ENCODE results near the gene SLC36A3.
"Not testable (repeated sequence)": the region's sequence is repeated elsewhere in the genome, so short reads cannot be mapped to it uniquely, and the experiment has no call there.

DNA sequence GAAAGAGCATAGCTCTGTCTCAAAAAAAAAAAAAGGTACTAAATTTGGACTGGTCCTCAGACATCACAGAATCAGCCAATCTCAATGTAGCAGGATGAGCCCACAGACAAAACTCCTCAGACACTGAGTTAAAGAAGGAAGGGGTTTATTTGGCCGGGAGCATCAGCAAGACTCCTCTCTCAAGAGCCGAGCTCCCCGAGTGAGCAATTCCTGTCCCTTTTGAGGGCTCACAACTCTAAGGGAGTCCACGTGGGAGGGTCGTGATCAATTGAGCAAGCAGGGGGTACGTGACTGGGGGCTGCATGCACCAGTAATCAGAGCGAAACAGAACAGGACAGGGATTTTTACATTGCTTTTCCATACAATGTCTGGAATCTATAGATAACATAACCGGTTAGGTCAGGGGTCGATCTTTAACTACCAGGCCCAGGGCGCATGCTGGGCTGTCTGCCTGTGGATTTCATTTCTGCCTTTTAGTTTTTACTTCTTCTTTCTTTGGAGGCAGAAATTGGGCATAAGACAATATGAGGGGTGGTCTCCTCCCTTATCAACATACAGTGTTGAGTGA, 63.2 kb downstream of the SLC36A3 start:
- TF ChIP-seq, protein P1, sequence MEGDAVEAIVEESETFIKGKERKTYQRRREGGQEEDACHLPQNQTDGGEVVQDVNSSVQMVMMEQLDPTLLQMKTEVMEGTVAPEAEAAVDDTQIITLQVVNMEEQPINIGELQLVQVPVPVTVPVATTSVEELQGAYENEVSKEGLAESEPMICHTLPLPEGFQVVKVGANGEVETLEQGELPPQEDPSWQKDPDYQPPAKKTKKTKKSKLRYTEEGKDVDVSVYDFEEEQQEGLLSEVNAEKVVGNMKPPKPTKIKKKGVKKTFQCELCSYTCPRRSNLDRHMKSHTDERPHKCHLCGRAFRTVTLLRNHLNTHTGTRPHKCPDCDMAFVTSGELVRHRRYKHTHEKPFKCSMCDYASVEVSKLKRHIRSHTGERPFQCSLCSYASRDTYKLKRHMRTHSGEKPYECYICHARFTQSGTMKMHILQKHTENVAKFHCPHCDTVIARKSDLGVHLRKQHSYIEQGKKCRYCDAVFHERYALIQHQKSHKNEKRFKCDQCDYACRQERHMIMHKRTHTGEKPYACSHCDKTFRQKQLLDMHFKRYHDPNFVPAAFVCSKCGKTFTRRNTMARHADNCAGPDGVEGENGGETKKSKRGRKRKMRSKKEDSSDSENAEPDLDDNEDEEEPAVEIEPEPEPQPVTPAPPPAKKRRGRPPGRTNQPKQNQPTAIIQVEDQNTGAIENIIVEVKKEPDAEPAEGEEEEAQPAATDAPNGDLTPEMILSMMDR (IDR thresholded peaks at IDR 0.05): not testable (repeated sequence)
- not testable (repeated sequence) for TF ChIP-seq POLR2A (IDR thresholded peaks at IDR 0.05)

All from heart left ventricle (tissue), 13 donors.